ENCODE data around the gene NAT8L.
"Not testable (repeated sequence)": the region's sequence is repeated elsewhere in the genome, so short reads cannot be mapped to it uniquely, and the experiment has no call there.

NAT8L gene

GRCh38 chr4:2025817-2026216 lies 33.3 kb upstream of the NAT8L start:
- TF ChIP-seq, protein P1, sequence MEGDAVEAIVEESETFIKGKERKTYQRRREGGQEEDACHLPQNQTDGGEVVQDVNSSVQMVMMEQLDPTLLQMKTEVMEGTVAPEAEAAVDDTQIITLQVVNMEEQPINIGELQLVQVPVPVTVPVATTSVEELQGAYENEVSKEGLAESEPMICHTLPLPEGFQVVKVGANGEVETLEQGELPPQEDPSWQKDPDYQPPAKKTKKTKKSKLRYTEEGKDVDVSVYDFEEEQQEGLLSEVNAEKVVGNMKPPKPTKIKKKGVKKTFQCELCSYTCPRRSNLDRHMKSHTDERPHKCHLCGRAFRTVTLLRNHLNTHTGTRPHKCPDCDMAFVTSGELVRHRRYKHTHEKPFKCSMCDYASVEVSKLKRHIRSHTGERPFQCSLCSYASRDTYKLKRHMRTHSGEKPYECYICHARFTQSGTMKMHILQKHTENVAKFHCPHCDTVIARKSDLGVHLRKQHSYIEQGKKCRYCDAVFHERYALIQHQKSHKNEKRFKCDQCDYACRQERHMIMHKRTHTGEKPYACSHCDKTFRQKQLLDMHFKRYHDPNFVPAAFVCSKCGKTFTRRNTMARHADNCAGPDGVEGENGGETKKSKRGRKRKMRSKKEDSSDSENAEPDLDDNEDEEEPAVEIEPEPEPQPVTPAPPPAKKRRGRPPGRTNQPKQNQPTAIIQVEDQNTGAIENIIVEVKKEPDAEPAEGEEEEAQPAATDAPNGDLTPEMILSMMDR (IDR thresholded peaks at IDR 0.05; ENCODE audit: low read depth, low read length, missing control alignments), result no peak
- in situ Hi-C loops (cut with HindIII; ENCODE audit: low sequenced_read_pairs), result no loop called here
- no peak overlapping the region for H3K4me3 ChIP-seq (ENCODE audit: low read depth, low read length)
- no peak for DNase-seq (ENCODE audit: low read depth)

- H3K4me3 ChIP-seq (ENCODE audit: low read depth, low read length); in situ Hi-C loops (cut with HindIII; ENCODE audit: low sequenced_read_pairs); DNase-seq (ENCODE audit: low read depth): not testable (repeated sequence)
These were observed 32.0 kb upstream of the NAT8L start for GRCh38 chr4:2027120-2027519.

- DNase-seq (ENCODE audit: low read depth); H3K4me3 ChIP-seq (ENCODE audit: low read depth, low read length): not testable (repeated sequence)
- in situ Hi-C loops (cut with HindIII; ENCODE audit: low sequenced_read_pairs), result loop anchor here (5.0 kb wide), 2 partner anchors 61 to 106 kb away; no protein-coding TSS in a partner anchor
These were observed 28.0 kb upstream of the NAT8L start for GRCh38 chr4:2031161-2031560.

DNA sequence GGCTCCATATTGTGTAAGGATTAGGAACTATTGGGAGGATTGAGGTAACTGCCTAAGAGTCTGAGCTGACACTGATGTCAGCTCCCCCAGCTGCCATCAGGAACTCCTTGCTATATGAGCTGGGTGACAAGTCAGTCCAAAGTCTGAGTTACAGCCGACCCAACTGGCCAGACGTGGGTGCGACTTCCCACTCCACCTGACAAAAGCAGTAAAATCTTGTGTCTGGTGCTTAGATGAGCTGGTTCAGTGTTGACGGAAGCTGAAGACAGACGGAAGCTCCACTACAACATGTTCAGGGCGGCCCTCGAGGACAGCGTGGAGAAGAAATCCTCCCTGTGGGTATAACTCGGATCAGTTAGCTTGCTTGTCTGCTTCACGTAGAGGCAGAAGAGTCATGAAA lies 22.8 kb upstream of the NAT8L start:
- TF ChIP-seq, protein P1 (IDR thresholded peaks at IDR 0.05; ENCODE audit: low read depth, low read length, missing control alignments), result no peak
- in situ Hi-C loops (cut with HindIII; ENCODE audit: low sequenced_read_pairs), result no loop called here
- DNase-seq (ENCODE audit: low read depth), result no peak
- H3K4me3 ChIP-seq (ENCODE audit: low read depth, low read length), result no peak overlapping the region

DNA sequence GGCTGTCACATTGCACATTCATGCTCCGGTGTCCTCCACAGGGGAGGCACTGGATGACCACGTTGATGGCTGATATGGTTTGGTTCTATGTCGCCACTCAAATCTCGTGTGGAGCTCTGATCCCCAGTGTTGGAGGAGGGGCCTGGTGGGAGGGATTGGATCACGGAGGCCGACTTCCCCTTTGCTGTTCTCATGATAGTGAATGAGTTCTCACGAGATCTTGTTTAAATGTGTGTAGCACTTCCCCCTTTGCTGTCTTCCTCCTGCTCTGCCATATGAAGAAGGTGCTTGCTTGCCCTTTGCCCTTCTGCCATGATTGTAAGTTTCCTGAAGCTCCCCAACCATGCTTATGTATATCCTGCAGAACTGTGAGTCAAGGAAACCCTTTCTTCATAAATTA lies 22.3 kb upstream of the NAT8L start:
- in situ Hi-C loops (cut with HindIII; ENCODE audit: low sequenced_read_pairs), result no loop called here
- no peak overlapping the region for H3K4me3 ChIP-seq (ENCODE audit: low read depth, low read length)
- no peak for DNase-seq (ENCODE audit: low read depth)
- TF ChIP-seq, protein P1 (IDR thresholded peaks at IDR 0.05; ENCODE audit: low read depth, low read length, missing control alignments), result no peak

- in situ Hi-C loops (cut with HindIII; ENCODE audit: low sequenced_read_pairs), result no loop called here
- TF ChIP-seq, protein P1 (IDR thresholded peaks at IDR 0.05; ENCODE audit: low read depth, low read length, missing control alignments), result no peak
- peak overlapping the region; percentile 71 for H3K4me3 ChIP-seq (ENCODE audit: low read depth, low read length)
- no peak for DNase-seq (ENCODE audit: low read depth)
These were observed 18.5 kb upstream of the NAT8L start for GRCh38 chr4:2040391-2041238.

GRCh38 chr4:2041239-2042130 lies 17.6 kb upstream of the NAT8L start:
- peak; percentile 3 for DNase-seq (ENCODE audit: low read depth)
- in situ Hi-C loops (cut with HindIII; ENCODE audit: low sequenced_read_pairs), result no loop called here
- H3K4me3 ChIP-seq (ENCODE audit: low read depth, low read length), result peak overlapping the region; percentile 71
- TF ChIP-seq, protein P1 (IDR thresholded peaks at IDR 0.05; ENCODE audit: low read depth, low read length, missing control alignments), result no peak
